Measurements from ENCODE around the gene MDN1. TPM values are rescaled to one million over a fixed set of nuclear protein-coding genes. Genes with fewer than 3 reads are reported as not detected.
"Not testable (repeated sequence)": the region's sequence is repeated elsewhere in the genome, so short reads cannot be mapped to it uniquely, and the experiment has no call there.

Gene MDN1
- total RNA-seq, 2 donors from 2014 or later = 21.3 to 36.0 TPM

- H3K27ac ChIP-seq = no peak overlapping the region
- H3K36me3 ChIP-seq = peaks cover 41% of the 10 kb centered on the region
- no peak overlapping the region for H3K4me3 ChIP-seq
- H3K27me3 ChIP-seq (replicated peaks; ENCODE audit: insufficient read depth) = no peaks in the 10 kb centered on the region
- no peak for ATAC-seq (ENCODE audit: insufficient number of reproducible peaks, low FRiP score, low read depth)
- no peaks in the 10 kb centered on the region for H3K4me1 ChIP-seq (ENCODE audit: control insufficient read depth in 1 of 2, low read depth in 2 of 2)
- DNase-seq (ENCODE audit: low spot score) = no peak
- no peaks in the 10 kb centered on the region for H3K9me3 ChIP-seq
- no peak for TF ChIP-seq CTCF (IDR thresholded peaks at IDR 0.05)
These were observed 38.4 kb upstream of the MDN1 start for GRCh38 chr6:89858041-89858440.

- DNase-seq (ENCODE audit: low spot score) (no peak), ATAC-seq (ENCODE audit: insufficient number of reproducible peaks, low FRiP score, low read depth) (no peak)
- H3K4me1 ChIP-seq (ENCODE audit: control insufficient read depth in 1 of 2, low read depth in 2 of 2) = no peaks in the 10 kb centered on the region
- no peak for TF ChIP-seq CTCF (IDR thresholded peaks at IDR 0.05)
- no peak overlapping the region for H3K4me3 ChIP-seq
- no peaks in the 10 kb centered on the region for H3K27me3 ChIP-seq (replicated peaks; ENCODE audit: insufficient read depth)
- H3K9me3 ChIP-seq = no peaks in the 10 kb centered on the region
- peaks cover 17% of the 10 kb centered on the region for H3K36me3 ChIP-seq
- no peak overlapping the region for H3K27ac ChIP-seq
These were observed 33.5 kb upstream of the MDN1 start for GRCh38 chr6:89853068-89853467.

GRCh38 chr6:89847513-89847912 is 27.9 kb upstream of the MDN1 start:
- peaks cover 10 to 11% of the 10 kb centered on the region in 2 donors for H3K4me1 ChIP-seq (ENCODE audit: control insufficient read depth in 1 of 2, low read depth in 2 of 2)
- ATAC-seq (ENCODE audit: insufficient number of reproducible peaks, low FRiP score, low read depth); H3K4me3 ChIP-seq; H3K36me3 ChIP-seq; H3K27me3 ChIP-seq (replicated peaks; ENCODE audit: insufficient read depth); H3K9me3 ChIP-seq; H3K27ac ChIP-seq; DNase-seq (ENCODE audit: low spot score): not testable (repeated sequence)

- ATAC-seq (ENCODE audit: insufficient number of reproducible peaks, low FRiP score, low read depth) = no peak
- Histone ChIP-seq H3K4me1 (ENCODE audit: control insufficient read depth in 1 of 2, low read depth in 2 of 2) (peaks cover 10 to 20% of the 10 kb centered on the region in 2 donors), H3K36me3 (peaks cover 3% of the 10 kb centered on the region), H3K9me3 (no peaks in the 10 kb centered on the region), H3K27ac (no peak overlapping the region), H3K4me3 (no peak overlapping the region), H3K27me3 (replicated peaks; ENCODE audit: insufficient read depth) (no peaks in the 10 kb centered on the region)
- DNase-seq (ENCODE audit: low spot score) = no peak
- no peak for TF ChIP-seq CTCF (IDR thresholded peaks at IDR 0.05)
These were observed 23.5 kb upstream of the MDN1 start for GRCh38 chr6:89843070-89843469.

- H3K27me3 ChIP-seq (replicated peaks; ENCODE audit: insufficient read depth) = no peaks in the 10 kb centered on the region
- no peak for ATAC-seq (ENCODE audit: insufficient number of reproducible peaks, low FRiP score, low read depth)
- H3K36me3 ChIP-seq = peaks cover 3% of the 10 kb centered on the region
These were observed 22.6 kb upstream of the MDN1 start for GRCh38 chr6:89842228-89842627.

More at GRCh38 chr6:89842228-89842627, 22.6 kb upstream of the MDN1 start:
- H3K4me1 ChIP-seq (ENCODE audit: control insufficient read depth in 1 of 2, low read depth in 2 of 2) = peaks cover 10 to 20% of the 10 kb centered on the region in 2 donors
- TF ChIP-seq CTCF (IDR thresholded peaks at IDR 0.05) = no peak
- no peak for DNase-seq (ENCODE audit: low spot score)
- no peak overlapping the region for H3K27ac ChIP-seq
- H3K9me3 ChIP-seq = no peaks in the 10 kb centered on the region
- H3K4me3 ChIP-seq = no peak overlapping the region
